ENCODE data around the gene CMTM4. TPM values are rescaled to one million over a fixed set of nuclear protein-coding genes. Genes with fewer than 3 reads are reported as not detected.
"Not testable (repeated sequence)": the region's sequence is repeated elsewhere in the genome, so short reads cannot be mapped to it uniquely, and the experiment has no call there.

CMTM4 gene
- total and polyA plus RNA-seq, 7 experiments from 2014 or later = 0.07 to 2.5 (median 1.7) TPM

DNA sequence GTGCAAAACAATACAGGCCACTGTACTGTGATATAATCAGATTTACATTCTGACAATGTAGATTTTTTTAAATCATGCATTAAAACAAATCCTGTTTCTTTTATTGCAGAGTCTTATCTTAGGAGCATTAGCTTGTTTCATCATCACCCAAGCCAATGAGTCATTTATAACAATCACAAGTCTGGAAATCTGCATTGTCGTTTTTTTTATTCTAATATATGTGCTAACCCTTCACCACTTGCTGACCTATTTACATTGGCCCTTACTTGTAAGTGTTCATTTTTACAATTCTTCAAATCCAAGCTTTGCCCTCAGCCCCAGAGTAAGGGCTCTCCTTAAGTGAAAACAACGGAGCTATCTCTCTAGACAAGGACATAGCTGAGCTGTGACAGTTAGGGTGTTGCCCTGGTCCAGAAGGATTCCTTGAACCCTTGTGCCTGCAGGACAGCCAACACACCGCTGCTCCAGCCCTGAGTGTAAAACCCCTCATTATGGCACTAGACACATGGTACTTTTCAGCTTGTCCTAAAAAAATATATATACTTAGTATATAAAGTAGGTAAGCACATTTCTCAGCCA is 126.6 kb downstream of the CMTM4 start:
- no peaks in the 10 kb centered on the region for H3K9me3 ChIP-seq (ENCODE audit: control insufficient read depth in 2 of 3, low read length in 3 of 3)
- H3K36me3 ChIP-seq (ENCODE audit: control insufficient read depth in 2 of 3, insufficient read depth in 3 of 3, low read length in 3 of 3) = peaks cover 0 to 20% (median 6%) of the 10 kb centered on the region in 3 experiments
- POLR2A ChIA-PET = interaction anchor here (0.6 to 1.9 kb wide), 3 partner anchors 10 to 17 kb away, joined by 3 to 9 read pairs (median 7); partner anchors contain the start of gene CKLF
- H3K27me3 Mint-ChIP-seq = no peaks in the 10 kb centered on the region
- H3K4me1 Mint-ChIP-seq = peaks cover 0 to 20% (median 1%) of the 10 kb centered on the region in 7 donors
- peak overlapping the region in 1 of 9 donors; percentile 12 for H3K27ac Mint-ChIP-seq
- CTCF ChIA-PET = interaction anchor here (1.4 kb wide), 1 partner anchor 59 kb away, joined by 4 read pairs; no protein-coding TSS in a partner anchor
- H3K36me3 Mint-ChIP-seq = peaks cover 0 to 29% (median 17%) of the 10 kb centered on the region in 5 donors
- H3K9me3 Mint-ChIP-seq = peaks cover 0 to 4% (median 0%) of the 10 kb centered on the region in 11 donors
- H3K27me3 ChIP-seq (ENCODE audit: control insufficient read depth in 2 of 2, insufficient read depth in 2 of 2, low read length in 2 of 2) = no peaks in the 10 kb centered on the region
- no peaks in the 10 kb centered on the region for H3K4me1 ChIP-seq (ENCODE audit: control insufficient read depth in 2 of 2, insufficient read depth in 2 of 2, low read length in 2 of 2)
- intact Hi-C loops (cut with micrococcal nuclease) = no loop called here
- ATAC-seq (no peak), DNase-seq (no peak)
- no peak overlapping the region for H3K4me3 ChIP-seq (ENCODE audit: low read length)
- no peak overlapping the region for H3K4me3 Mint-ChIP-seq
- no peak overlapping the region for H3K27ac ChIP-seq (ENCODE audit: low read depth, low read length)

DNA sequence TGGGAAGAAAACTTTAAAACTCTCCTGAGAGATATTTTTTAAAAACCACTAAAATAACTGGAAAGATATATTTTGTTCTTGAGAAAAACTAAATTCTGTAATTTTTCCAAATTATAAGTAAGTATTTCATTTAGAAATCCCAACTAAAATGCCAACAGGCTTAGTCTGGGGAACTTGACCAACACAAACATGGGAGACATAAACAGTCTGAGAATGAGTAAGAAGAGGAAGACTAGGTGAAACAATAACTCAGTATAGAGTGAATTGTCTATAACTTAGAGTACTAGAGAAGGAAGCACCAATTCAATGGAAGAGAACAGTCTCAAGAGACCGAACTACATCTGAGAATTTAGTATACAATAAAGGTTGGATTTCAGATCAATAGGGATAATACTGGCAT is 127.4 kb downstream of the CMTM4 start:
- peaks cover 0 to 19% (median 3%) of the 10 kb centered on the region in 7 donors for H3K4me1 Mint-ChIP-seq

DNA sequence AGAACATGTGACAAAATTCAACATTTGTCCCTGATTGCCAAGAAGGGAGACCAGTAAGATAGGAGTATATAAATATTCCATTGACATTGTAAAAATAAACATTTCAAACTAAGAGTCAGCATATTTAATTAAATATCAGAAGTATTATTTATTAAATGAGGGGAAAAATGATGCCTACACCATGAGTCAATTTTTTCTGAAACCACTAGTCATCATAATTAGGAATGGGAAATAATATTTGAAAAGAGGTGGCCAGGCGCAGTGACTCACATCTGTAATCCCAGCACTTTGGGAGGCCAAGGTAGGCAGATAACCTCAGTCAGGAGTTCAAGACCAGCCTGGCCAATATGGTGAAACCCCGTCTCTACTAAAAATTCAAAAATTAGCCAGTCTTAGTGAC is 128.2 kb downstream of the CMTM4 start:
- H3K27ac Mint-ChIP-seq = no peak overlapping the region
- peaks cover 0 to 4% (median 0%) of the 10 kb centered on the region in 11 donors for H3K9me3 Mint-ChIP-seq
- ChIA-PET POLR2A (interaction anchor here (0.5 kb wide), 1 partner anchor 16 kb away, joined by 4 read pairs; the partner anchor contains the start of gene CKLF), CTCF (no interaction called here)
- no peaks in the 10 kb centered on the region for H3K9me3 ChIP-seq (ENCODE audit: control insufficient read depth in 2 of 3, low read length in 3 of 3)
- ATAC-seq (no peak), DNase-seq (no peak)
- no peak overlapping the region for H3K27ac ChIP-seq (ENCODE audit: low read depth, low read length)
- peaks cover 2 to 7% of the 10 kb centered on the region in 2 donors for H3K4me1 ChIP-seq (ENCODE audit: control insufficient read depth in 2 of 2, insufficient read depth in 2 of 2, low read length in 2 of 2)
- H3K4me1 Mint-ChIP-seq = peaks cover 0 to 24% (median 5%) of the 10 kb centered on the region in 7 donors
- no peak overlapping the region for H3K4me3 Mint-ChIP-seq
- intact Hi-C loops (cut with micrococcal nuclease) = no loop called here
- no peaks in the 10 kb centered on the region for H3K27me3 Mint-ChIP-seq
- H3K36me3 Mint-ChIP-seq = peaks cover 0 to 34% (median 17%) of the 10 kb centered on the region in 5 donors
- no peaks in the 10 kb centered on the region for H3K27me3 ChIP-seq (ENCODE audit: control insufficient read depth in 2 of 2, insufficient read depth in 2 of 2, low read length in 2 of 2)
- H3K4me3 ChIP-seq (ENCODE audit: low read length) = no peak overlapping the region
- peaks cover 2 to 24% (median 6%) of the 10 kb centered on the region in 3 experiments for H3K36me3 ChIP-seq (ENCODE audit: control insufficient read depth in 2 of 3, insufficient read depth in 3 of 3, low read length in 3 of 3)

More for the DNA sequence above, 127.4 kb downstream of the CMTM4 start:
- no peaks in the 10 kb centered on the region for H3K4me1 ChIP-seq (ENCODE audit: control insufficient read depth in 2 of 2, insufficient read depth in 2 of 2, low read length in 2 of 2)
- H3K27ac Mint-ChIP-seq = no peak overlapping the region
- ChIA-PET CTCF (interaction anchor here (0.6 kb wide), 1 partner anchor 40 kb away, joined by 3 read pairs; no protein-coding TSS in a partner anchor), POLR2A (interaction anchor here (0.5 to 1.2 kb wide), 2 partner anchors 17 kb away, joined by 4 to 9 read pairs; partner anchors contain the start of gene CKLF)
- H3K27me3 Mint-ChIP-seq = no peaks in the 10 kb centered on the region
- peaks cover 0 to 24% (median 6%) of the 10 kb centered on the region in 3 experiments for H3K36me3 ChIP-seq (ENCODE audit: control insufficient read depth in 2 of 3, insufficient read depth in 3 of 3, low read length in 3 of 3)
- no peaks in the 10 kb centered on the region for H3K9me3 ChIP-seq (ENCODE audit: control insufficient read depth in 2 of 3, low read length in 3 of 3)
- no peak for ATAC-seq
- H3K4me3 Mint-ChIP-seq = no peak overlapping the region
- H3K36me3 Mint-ChIP-seq = peaks cover 0 to 29% (median 17%) of the 10 kb centered on the region in 5 donors
- no peak overlapping the region for H3K4me3 ChIP-seq (ENCODE audit: low read length)
- intact Hi-C loops (cut with micrococcal nuclease) = no loop called here
- H3K27me3 ChIP-seq (ENCODE audit: control insufficient read depth in 2 of 2, insufficient read depth in 2 of 2, low read length in 2 of 2) = no peaks in the 10 kb centered on the region
- H3K9me3 Mint-ChIP-seq = peaks cover 0 to 4% (median 0%) of the 10 kb centered on the region in 11 donors
- no peak overlapping the region for H3K27ac ChIP-seq (ENCODE audit: low read depth, low read length)
- no peak for DNase-seq

- H3K4me3 Mint-ChIP-seq; H3K4me3 ChIP-seq (ENCODE audit: low read length); H3K27me3 ChIP-seq (ENCODE audit: control insufficient read depth in 2 of 2, insufficient read depth in 2 of 2, low read length in 2 of 2); H3K9me3 Mint-ChIP-seq; CTCF ChIA-PET; intact Hi-C loops (cut with micrococcal nuclease); H3K27ac ChIP-seq (ENCODE audit: low read depth, low read length); H3K27me3 Mint-ChIP-seq; H3K9me3 ChIP-seq (ENCODE audit: control insufficient read depth in 2 of 3, low read length in 3 of 3); DNase-seq; ATAC-seq: not testable (repeated sequence)
- Histone ChIP-seq H3K36me3 (ENCODE audit: control insufficient read depth in 2 of 3, insufficient read depth in 3 of 3, low read length in 3 of 3) (peaks cover 4 to 24% (median 6%) of the 10 kb centered on the region in 3 experiments), H3K4me1 (ENCODE audit: control insufficient read depth in 2 of 2, insufficient read depth in 2 of 2, low read length in 2 of 2) (peaks cover 13 to 17% of the 10 kb centered on the region in 2 donors)
- POLR2A ChIA-PET = interaction anchor here (0.6 kb wide), 1 partner anchor 13 kb away, joined by 3 read pairs; no protein-coding TSS in a partner anchor
- Mint-ChIP-seq H3K36me3 (peaks cover 0 to 38% (median 17%) of the 10 kb centered on the region in 5 donors), H3K27ac (peak overlapping the region in 1 of 9 donors; percentile 15), H3K4me1 (peaks cover 5 to 32% (median 11%) of the 10 kb centered on the region in 7 donors)
Observed at GRCh38 chr16:66567270-66567669, 129.3 kb downstream of the CMTM4 start.

DNA sequence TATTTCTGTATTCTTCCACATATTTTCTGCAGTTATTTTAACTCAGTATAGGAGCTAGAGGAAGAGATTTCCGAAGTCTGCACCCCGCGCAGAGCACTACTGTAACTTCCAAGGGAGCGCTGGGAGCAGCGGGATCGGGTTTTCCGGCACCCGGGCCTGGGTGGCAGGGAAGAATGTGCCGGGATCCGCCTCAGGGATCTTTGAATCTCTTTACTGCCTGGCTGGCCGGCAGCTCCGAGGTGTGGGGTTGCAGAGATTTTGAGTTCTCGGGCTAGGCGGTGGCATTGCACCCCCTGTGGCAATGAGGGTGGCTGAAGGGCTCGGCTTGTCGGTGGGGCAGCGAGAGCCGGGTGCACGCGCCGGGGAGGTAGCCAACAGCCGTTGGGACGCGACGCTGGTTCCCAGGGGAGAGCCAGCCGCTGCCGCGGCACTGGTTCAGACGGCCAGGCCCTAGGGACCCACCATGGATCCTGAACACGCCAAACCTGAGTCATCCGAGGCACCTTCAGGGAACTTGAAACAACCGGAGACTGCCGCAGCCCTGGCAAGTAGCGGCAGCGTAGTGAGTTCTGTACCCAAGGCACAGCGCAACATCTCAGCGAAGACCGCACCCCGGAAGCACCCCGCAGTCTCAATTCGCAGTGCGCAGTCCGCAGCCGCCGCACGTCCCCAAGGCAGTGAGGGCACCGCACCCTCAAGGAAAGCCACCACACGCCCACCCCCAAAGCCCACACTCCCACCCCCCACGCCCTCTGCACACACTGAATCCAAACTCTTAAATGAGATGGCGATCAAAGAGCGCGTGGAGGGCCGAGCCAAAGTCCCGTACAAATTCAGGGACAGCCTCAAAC is 130.3 kb downstream of the CMTM4 start, which contains the start of gene CMTM1:
Gene CMTM1 (plus strand): TSS at position 389 of the 851 bp plus-strand sequence. CDS start 75 bp downstream, at position 464.
- POLR2A ChIA-PET = interaction anchor here (0.6 to 1.6 kb wide), 2 partner anchors 14 to 20 kb away, joined by 4 to 5 read pairs; partner anchors contain the start of gene CKLF
- Mint-ChIP-seq H3K4me1 (peaks cover 12 to 35% (median 19%) of the 10 kb centered on the region in 7 donors), H3K27ac (peak within 1 kb of the TSS in 4 of 9 donors; percentile 24 to 63 (median 32)), H3K36me3 (peaks cover 0 to 40% (median 17%) of the 10 kb centered on the region in 5 donors), H3K9me3 (peaks cover 0 to 4% (median 0%) of the 10 kb centered on the region in 11 donors), H3K4me3 (no peak within 1 kb of the TSS), H3K27me3 (no peaks in the 10 kb centered on the region)
- intact Hi-C loops (cut with micrococcal nuclease) = no loop called here
- H3K27ac ChIP-seq (ENCODE audit: low read depth, low read length) = no peak within 1 kb of the TSS
- ATAC-seq (no peak), DNase-seq (no peak)
- H3K36me3 ChIP-seq (ENCODE audit: control insufficient read depth in 2 of 3, insufficient read depth in 3 of 3, low read length in 3 of 3) = peaks cover 4 to 24% (median 6%) of the 10 kb centered on the region in 3 experiments
- no peaks in the 10 kb centered on the region for H3K9me3 ChIP-seq (ENCODE audit: control insufficient read depth in 2 of 3, low read length in 3 of 3)
- H3K4me3 ChIP-seq (ENCODE audit: low read length) = no peak within 1 kb of the TSS
- H3K27me3 ChIP-seq (ENCODE audit: control insufficient read depth in 2 of 2, insufficient read depth in 2 of 2, low read length in 2 of 2) = no peaks in the 10 kb centered on the region
- H3K4me1 ChIP-seq (ENCODE audit: control insufficient read depth in 2 of 2, insufficient read depth in 2 of 2, low read length in 2 of 2) = peaks cover 22 to 26% of the 10 kb centered on the region in 2 donors
- CTCF ChIA-PET = no interaction called here

Data from naive thymus-derived CD4-positive, alpha-beta T cell (primary cell).